GM23338 (cell line): ENCODE measurements around the gene RAD51D.

Source experiments
- CREB1 ChIP-seq: fragments of 250-450 bp; sonication (Bioruptor Pico); IDR thresholded peaks from 2 replicates; pipeline ENCODE4 v1.5.0; 2020; ENCODE audit warnings: low read depth, mild to moderate bottlenecking, moderate library complexity
- CTCF ChIP-seq, 2 experiments: fragments of 200-600 bp in 1 of 2; sonication (generic) in 1 of 2; conservative IDR thresholded peaks; 2 replicates each; pipeline versions ENCODE4 v1.5.1 to v1.6.1; 2016 to 2017; ENCODE audit warnings: antibody characterized with exemption in 2 of 2, low read depth in 2 of 2, mild to moderate bottlenecking in 2 of 2, moderate library complexity in 1 of 2
- ETS1 ChIP-seq: IDR thresholded peaks from 2 replicates; pipeline ENCODE4 v1.6.1; 2016; ENCODE audit warnings: antibody characterized with exemption
- EZH2 ChIP-seq: fragments of 200-600 bp; sonication (generic); IDR thresholded peaks from one replicate; pipeline ENCODE4 v1.8.0; 2017; ENCODE audit warnings: antibody characterized with exemption, mild to moderate bottlenecking, low read depth; ENCODE audit not compliant: unreplicated experiment
- EZH2phosphoT487 ChIP-seq: fragments of 200-600 bp; sonication (generic); IDR thresholded peaks from one replicate; pipeline ENCODE4 v1.8.1; 2018; ENCODE audit warnings: antibody characterized with exemption; ENCODE audit not compliant: unreplicated experiment
- JUNB ChIP-seq: IDR thresholded peaks from one replicate; pipeline ENCODE4 v1.6.1; 2016; ENCODE audit warnings: antibody characterized with exemption; ENCODE audit not compliant: unreplicated experiment
- NANOG ChIP-seq: IDR thresholded peaks from 2 replicates; pipeline ENCODE4 v1.6.1; 2016; ENCODE audit warnings: antibody characterized with exemption, borderline replicate concordance
- POLR2AphosphoS5 ChIP-seq: IDR thresholded peaks from 2 replicates; pipeline ENCODE4 v1.6.1; 2016; ENCODE audit warnings: antibody characterized with exemption, low read depth
- REST ChIP-seq: IDR thresholded peaks from one replicate; pipeline ENCODE4 v1.6.1; 2018; ENCODE audit warnings: antibody characterized with exemption; ENCODE audit not compliant: unreplicated experiment
- ZNF114 ChIP-seq: fragments of 250-450 bp; sonication (Bioruptor Pico); IDR thresholded peaks from 2 replicates; pipeline ENCODE4 v1.5.0; 2020; ENCODE audit warnings: mild to moderate bottlenecking, moderate library complexity
- ZNF331 ChIP-seq: fragments of 250-450 bp; sonication (Bioruptor Pico); IDR thresholded peaks from 2 replicates; pipeline ENCODE4 v1.5.0; 2020; ENCODE audit warnings: low read depth, mild to moderate bottlenecking, moderate library complexity
- ZNF462 ChIP-seq: fragments of 250-450 bp; sonication (Bioruptor Pico); IDR thresholded peaks from 2 replicates; pipeline ENCODE4 v1.5.0; 2020; ENCODE audit warnings: mild to moderate bottlenecking, moderate library complexity

GRCh38 chr17:35046245-35046644 lies 73.4 kb downstream of the RAD51D start:
- TF ChIP-seq CTCF (conservative IDR thresholded peaks at IDR 0.05; ENCODE audit: low read depth in 2 of 2) (no peak), CREB1 (CRISPR knock-in tag) (no peak), POLR2AphosphoS5 (no peak), EZH2phosphoT487 (no peak), EZH2 (no peak), JUNB (no peak), ZNF114 (CRISPR knock-in tag) (no peak), REST (no peak), NANOG (no peak), ZNF331 (no peak), ZNF462 (CRISPR knock-in tag) (no peak), ETS1 (no peak)
